Suprapubic skin (tissue), 3 donors: ENCODE measurements around the gene NCKAP5.

Source experiments
- EP300 ChIP-seq: sonication (generic); formaldehyde crosslinking; IDR thresholded peaks from one replicate; pipeline ENCODE4 v1.6.1; 2017; ENCODE audit warnings: antibody characterized with exemption
- POLR2A ChIP-seq, 2 donors: fragments of 450-650 bp; IDR thresholded peaks; one replicate each; pipeline ENCODE4 v1.6.1; 2017; ENCODE audit warnings: antibody characterized with exemption in 2 of 2, mild to moderate bottlenecking in 2 of 2, moderate library complexity in 2 of 2
- TF ChIP-seq, protein P1 (sequence below), 2 donors: fragments of 200-600 bp in 1 of 2; fragments of 450-650 bp in 1 of 2; sonication (generic) in 1 of 2; IDR thresholded peaks; one replicate each; pipeline ENCODE4 v1.5.1; 2016 to 2019; ENCODE audit warnings: antibody characterized with exemption in 2 of 2, mild to moderate bottlenecking in 1 of 2, moderate library complexity in 1 of 2

DNA sequence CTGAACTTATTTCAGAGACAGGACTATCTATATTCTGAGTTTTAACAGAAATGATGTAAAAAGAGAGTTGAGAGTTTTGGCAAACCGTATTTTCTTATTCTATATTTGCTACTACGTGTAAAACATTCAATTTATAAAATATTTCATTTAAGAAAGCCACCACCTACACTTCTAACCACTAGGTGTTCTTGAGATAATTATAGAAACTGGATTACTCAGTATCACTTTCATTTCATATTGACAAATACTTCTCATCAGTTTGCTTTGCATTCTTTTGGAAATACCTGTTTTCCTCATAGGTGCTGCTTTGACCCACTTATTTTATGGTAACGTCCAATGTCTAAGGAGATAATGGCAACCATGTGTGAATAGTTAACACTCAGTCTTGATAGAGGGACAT is 794.9 kb downstream of the NCKAP5 start:
- no peak for TF ChIP-seq POLR2A (IDR thresholded peaks at IDR 0.05)
- TF ChIP-seq, protein P1, sequence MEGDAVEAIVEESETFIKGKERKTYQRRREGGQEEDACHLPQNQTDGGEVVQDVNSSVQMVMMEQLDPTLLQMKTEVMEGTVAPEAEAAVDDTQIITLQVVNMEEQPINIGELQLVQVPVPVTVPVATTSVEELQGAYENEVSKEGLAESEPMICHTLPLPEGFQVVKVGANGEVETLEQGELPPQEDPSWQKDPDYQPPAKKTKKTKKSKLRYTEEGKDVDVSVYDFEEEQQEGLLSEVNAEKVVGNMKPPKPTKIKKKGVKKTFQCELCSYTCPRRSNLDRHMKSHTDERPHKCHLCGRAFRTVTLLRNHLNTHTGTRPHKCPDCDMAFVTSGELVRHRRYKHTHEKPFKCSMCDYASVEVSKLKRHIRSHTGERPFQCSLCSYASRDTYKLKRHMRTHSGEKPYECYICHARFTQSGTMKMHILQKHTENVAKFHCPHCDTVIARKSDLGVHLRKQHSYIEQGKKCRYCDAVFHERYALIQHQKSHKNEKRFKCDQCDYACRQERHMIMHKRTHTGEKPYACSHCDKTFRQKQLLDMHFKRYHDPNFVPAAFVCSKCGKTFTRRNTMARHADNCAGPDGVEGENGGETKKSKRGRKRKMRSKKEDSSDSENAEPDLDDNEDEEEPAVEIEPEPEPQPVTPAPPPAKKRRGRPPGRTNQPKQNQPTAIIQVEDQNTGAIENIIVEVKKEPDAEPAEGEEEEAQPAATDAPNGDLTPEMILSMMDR (IDR thresholded peaks at IDR 0.05): no peak
- no peak for TF ChIP-seq EP300
